Medulla oblongata (tissue), 1 donor: ENCODE data around the gene USP17L25.
"Not testable (repeated sequence)": the region's sequence is repeated elsewhere in the genome, so short reads cannot be mapped to it uniquely, and the experiment has no call there.

Experiments
- DNase-seq: peaks from one replicate; pipeline ENCODE4 v3.0.0-alpha.2; 2015; ENCODE audit errors: extremely low spot score

Gene USP17L25

GRCh38 chr4:9329611-9330010 is at the start of gene USP17L25:
Gene USP17L25, plus strand, starts transcription at chr4:9329911. Its CDS starts 0 bp downstream, at chr4:9329911.
- DNase-seq: not testable (repeated sequence)

DNA sequence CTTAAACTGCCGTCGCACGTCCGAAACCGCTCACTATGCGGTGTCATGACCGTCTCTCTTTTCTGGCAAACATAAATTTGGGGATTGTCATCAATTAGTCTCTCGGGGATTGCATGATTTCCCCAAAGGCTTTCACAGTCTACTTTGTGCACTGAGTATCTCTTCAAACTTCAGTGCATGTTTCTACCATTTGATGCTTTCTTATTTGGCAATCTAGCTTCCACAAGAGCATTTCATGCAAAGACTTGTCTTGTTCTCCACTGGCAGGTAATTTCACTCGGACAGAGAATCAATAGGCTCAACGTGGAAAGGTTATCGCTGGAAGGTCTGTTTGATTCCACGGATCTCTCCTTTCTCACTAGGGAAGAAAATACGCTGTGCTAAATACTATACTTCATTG is 5.5 kb upstream of the USP17L25 start:
- DNase-seq: not testable (repeated sequence)

- not testable (repeated sequence) for DNase-seq
These were observed 4.8 kb upstream of the USP17L25 start, which contains the start of gene USP17L24 for GRCh38 chr4:9324865-9325264. Gene USP17L24, plus strand, starts transcription at chr4:9325165. Its CDS starts 0 bp downstream, at chr4:9325165.

DNA sequence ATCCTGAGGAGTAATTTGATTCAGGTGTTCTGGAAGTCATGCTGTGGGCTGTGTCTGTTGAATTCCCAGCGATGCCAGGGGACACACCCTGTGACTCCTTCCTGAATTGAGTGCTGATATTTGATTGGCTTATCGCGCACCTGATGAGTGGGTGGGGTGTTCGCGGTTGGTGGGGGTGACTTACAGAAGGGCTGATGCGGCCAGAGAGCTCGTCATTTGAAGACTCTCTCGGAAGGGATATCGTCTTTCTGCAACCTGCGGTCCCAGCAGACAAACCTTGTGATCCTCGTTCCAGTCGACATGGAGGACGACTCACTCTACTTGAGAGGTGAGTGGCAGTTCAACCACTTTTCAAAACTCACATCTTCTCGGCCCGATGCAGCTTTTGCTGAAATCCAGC is 4.6 kb downstream of the USP17L25 start, which contains the start of gene USP17L26:
Gene USP17L26, plus strand, starts transcription at position 301 of the 400 bp plus-strand sequence. Its CDS starts 0 bp downstream, at position 301.
- DNase-seq: not testable (repeated sequence)

GRCh38 chr4:9339103-9339502 is 9.4 kb downstream of the USP17L25 start, which contains the start of gene USP17L5:
Gene USP17L5, plus strand, starts transcription at chr4:9339403. Its CDS starts 0 bp downstream, at chr4:9339403.
- DNase-seq: not testable (repeated sequence)

DNA sequence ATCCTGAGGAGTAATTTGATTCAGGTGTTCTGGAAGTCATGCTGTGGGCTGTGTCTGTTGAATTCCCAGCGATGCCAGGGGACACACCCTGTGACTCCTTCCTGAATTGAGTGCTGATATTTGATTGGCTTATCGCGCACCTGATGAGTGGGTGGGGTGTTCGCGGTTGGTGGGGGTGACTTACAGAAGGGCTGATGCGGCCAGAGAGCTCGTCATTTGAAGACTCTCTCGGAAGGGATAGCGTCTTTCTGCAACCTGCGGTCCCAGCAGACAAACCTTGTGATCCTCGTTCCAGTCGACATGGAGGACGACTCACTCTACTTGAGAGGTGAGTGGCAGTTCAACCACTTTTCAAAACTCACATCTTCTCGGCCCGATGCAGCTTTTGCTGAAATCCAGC is 14.1 kb downstream of the USP17L25 start, which contains the start of gene USP17L27:
Gene USP17L27, plus strand, starts transcription at position 301 of the 400 bp plus-strand sequence. Its CDS starts 0 bp downstream, at position 301.
- not testable (repeated sequence) for DNase-seq

- DNase-seq: not testable (repeated sequence)
These were observed 18.9 kb downstream of the USP17L25 start, which contains the start of gene USP17L28 for GRCh38 chr4:9348593-9348992. Gene USP17L28, plus strand, starts transcription at chr4:9348893. Its CDS starts 0 bp downstream, at chr4:9348893.

GRCh38 chr4:9350866-9351265 is 21.2 kb downstream of the USP17L25 start:
- DNase-seq: not testable (repeated sequence)

GRCh38 chr4:9353338-9353737 is 23.6 kb downstream of the USP17L25 start, which contains the start of gene USP17L29:
Gene USP17L29, plus strand, starts transcription at chr4:9353638. Its CDS starts 0 bp downstream, at chr4:9353638.
- DNase-seq: not testable (repeated sequence)

DNA sequence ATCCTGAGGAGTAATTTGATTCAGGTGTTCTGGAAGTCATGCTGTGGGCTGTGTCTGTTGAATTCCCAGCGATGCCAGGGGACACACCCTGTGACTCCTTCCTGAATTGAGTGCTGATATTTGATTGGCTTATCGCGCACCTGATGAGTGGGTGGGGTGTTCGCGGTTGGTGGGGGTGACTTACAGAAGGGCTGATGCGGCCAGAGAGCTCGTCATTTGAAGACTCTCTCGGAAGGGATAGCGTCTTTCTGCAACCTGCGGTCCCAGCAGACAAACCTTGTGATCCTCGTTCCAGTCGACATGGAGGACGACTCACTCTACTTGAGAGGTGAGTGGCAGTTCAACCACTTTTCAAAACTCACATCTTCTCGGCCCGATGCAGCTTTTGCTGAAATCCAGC is 33.1 kb downstream of the USP17L25 start, which contains the start of gene USP17L30:
Gene USP17L30, plus strand, starts transcription at position 301 of the 400 bp plus-strand sequence. Its CDS starts 0 bp downstream, at position 301.
- not testable (repeated sequence) for DNase-seq

DNA sequence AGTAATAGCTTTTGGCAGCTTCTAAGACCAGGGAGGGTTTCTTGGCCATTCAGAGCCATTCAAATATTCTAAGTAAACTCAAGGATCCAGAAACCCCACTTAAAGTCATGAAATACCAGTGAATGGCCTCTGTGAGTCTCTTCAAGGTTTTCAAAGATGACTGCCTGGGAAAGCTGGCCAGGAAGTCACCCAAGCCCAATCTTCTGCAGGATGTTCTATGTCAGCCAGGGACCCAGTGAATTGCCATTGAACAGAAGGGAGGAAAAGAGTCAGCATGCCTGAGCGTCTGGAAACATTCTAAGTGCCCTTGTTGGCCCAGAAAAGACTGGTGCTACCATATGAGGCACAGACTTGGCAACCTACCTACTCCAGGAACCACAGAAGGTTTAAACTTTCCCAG is 50.2 kb downstream of the USP17L25 start:
- not testable (repeated sequence) for DNase-seq
